HFF-Myc (cell line): ENCODE measurements around the gene DCUN1D3.

Source experiments
- DNase-seq: peaks from one replicate; pipeline ENCODE4 v3.0.0-alpha.2; 2011; ENCODE audit warnings: low read depth; ENCODE audit errors: extremely low read depth
- H3K4me3 ChIP-seq: replicated peaks from 2 replicates; pipeline ENCODE4 v1.5.1; 2011; ENCODE audit warnings: low read depth, mild to moderate bottlenecking, control low read depth, low read length
- CTCF ChIP-seq: IDR thresholded peaks from 2 replicates; pipeline ENCODE4 v1.5.1; 2012; ENCODE audit warnings: mild to moderate bottlenecking, low read depth, low read length, control low read depth; ENCODE audit errors: missing control alignments

Gene DCUN1D3

DNA sequence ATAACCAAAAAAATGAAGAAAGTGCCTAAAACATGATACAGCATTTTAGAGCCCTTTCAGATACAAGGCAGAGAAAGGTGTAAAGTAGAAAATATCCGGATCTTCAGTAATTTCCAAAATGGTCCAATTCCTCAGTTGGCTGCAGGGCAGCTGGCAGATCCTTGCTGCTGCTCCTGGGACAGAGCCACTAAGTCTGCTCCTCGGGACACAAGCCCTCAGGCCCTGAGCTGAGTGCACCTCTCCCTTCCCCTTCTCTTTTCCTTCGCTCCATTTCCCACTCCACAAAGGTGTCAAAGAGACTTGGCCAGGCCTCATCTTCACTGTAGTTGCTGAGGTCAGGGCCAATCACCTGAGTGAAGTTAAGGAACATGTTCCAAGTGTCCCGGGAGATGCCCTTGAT is 40.5 kb downstream of the DCUN1D3 start:
- TF ChIP-seq CTCF = no peak
- no peak overlapping the region for H3K4me3 ChIP-seq
- no peak for DNase-seq

GRCh38 chr16:20859229-20859628 is 40.9 kb downstream of the DCUN1D3 start:
- no peak overlapping the region for H3K4me3 ChIP-seq
- no peak for TF ChIP-seq CTCF
- no peak for DNase-seq

- no peak overlapping the region for H3K4me3 ChIP-seq
- DNase-seq = no peak
- no peak for TF ChIP-seq CTCF
Observed at GRCh38 chr16:20857281-20857680, 42.9 kb downstream of the DCUN1D3 start.

DNA sequence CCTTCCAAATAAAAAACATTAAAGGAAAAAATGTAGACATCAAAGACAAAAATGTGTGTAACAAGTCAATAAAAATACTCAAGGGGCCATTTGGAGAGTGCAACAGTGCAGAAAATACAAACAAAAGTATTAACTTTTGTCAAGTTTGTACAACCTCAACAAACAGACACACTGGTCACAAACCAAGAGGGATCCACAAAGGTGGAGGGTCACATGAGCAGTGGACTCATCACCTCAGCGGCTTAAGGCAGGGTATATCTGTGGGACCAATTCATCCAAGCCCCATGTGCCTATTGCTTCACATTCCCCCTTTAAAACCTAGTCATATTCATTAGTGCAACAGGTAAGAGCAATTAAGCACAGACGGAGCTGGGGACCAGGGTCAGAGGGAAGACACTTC is 45.2 kb downstream of the DCUN1D3 start:
- H3K4me3 ChIP-seq = no peak overlapping the region
- DNase-seq = no peak
- TF ChIP-seq CTCF = no peak

- DNase-seq = no peak
- TF ChIP-seq CTCF = no peak
- H3K4me3 ChIP-seq = no peak overlapping the region
Observed at GRCh38 chr16:20853981-20854620, 46.1 kb downstream of the DCUN1D3 start.

GRCh38 chr16:20853143-20853542 is 47.0 kb downstream of the DCUN1D3 start:
- no peak for TF ChIP-seq CTCF
- no peak for DNase-seq
- no peak overlapping the region for H3K4me3 ChIP-seq

DNA sequence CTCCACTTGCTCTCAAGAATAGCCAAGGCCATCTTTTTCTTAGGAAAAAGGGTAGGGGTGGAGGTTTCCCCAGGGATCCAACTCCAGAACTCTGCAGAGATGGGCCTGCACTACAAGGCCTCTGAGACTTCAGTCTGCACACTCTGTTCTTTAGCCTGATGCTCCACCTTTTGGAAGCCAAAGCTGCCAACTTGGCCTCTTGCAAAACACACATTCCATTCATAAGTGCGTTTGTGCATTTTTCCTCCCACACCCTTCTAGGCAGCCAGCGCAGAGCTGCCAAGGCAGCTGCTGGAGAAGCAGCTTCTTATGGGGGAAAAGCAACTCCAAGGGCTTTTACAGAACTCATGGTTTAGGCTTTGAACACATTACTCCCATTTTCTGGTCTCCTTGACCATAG is 48.6 kb downstream of the DCUN1D3 start:
- no peak for TF ChIP-seq CTCF
- H3K4me3 ChIP-seq = no peak overlapping the region
- peak; percentile 46 for DNase-seq
